CD4-positive, alpha-beta T cell treated with Interferon gamma for 1 hour (primary cell): ENCODE results near the gene WSB2.

ENCODE experiments used
- DNase-seq: peaks from one replicate; pipeline ENCODE4 v3.0.0-alpha.2; 2020

The WSB2 gene

DNA sequence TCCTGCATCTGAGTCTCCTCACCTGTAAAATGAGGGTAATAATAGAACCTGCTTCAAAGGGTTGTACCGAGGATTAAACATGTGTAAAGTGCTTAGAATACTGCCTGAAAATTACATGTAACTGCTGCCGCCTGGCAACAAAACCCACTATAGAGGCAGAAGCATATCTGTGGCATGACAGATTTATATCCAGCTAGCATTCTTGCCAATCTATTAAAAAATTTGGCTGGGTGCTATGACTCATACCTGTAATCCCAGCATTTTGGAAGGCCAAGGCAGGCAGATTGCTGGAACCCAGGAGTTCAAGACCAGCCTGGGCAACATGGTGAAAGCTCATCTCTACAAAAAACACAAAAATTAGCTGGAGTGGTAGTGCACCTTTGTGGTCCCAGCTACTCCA lies 75.8 kb downstream of the WSB2 start:
- DNase-seq = no peak
